Thyroid gland (tissue), 4 donors: ENCODE measurements around the gene DAB1. TPM values are rescaled to one million over a fixed set of nuclear protein-coding genes. Genes with fewer than 3 reads are reported as not detected.

Experiments used
- DNase-seq, 2 donors: peaks; one replicate each; pipeline ENCODE4 v3.0.0-alpha.2; 2019
- H3K27ac ChIP-seq, 3 donors: fragments of 200-600 bp; sonication (generic); 1 replicate in 2 of 3; 2 replicates in 1 of 3; pipeline ENCODE4 v1.5.1; 2016 to 2019; ENCODE audit warnings: mild to moderate bottlenecking in 1 of 3, moderate library complexity in 1 of 3
- H3K27me3 ChIP-seq: fragments of 200-600 bp; sonication (generic); one replicate; pipeline ENCODE4 v1.5.1; 2019
- H3K36me3 ChIP-seq, 2 donors: fragments of 200-600 bp; sonication (generic); one replicate each; pipeline ENCODE4 v1.5.1; 2016 to 2019
- H3K4me1 ChIP-seq, 2 donors: fragments of 200-600 bp; sonication (generic); one replicate each; pipeline ENCODE4 v1.5.1; 2017 to 2019
- H3K4me3 ChIP-seq, 3 donors: fragments of 200-600 bp; sonication (generic); replicated peaks in 1 of 3; 1 replicate in 2 of 3; 2 replicates in 1 of 3; pipeline ENCODE4 v1.5.1; 2016; ENCODE audit warnings: mild to moderate bottlenecking in 1 of 3
- H3K9me3 ChIP-seq: fragments of 200-600 bp; sonication (generic); one replicate; pipeline ENCODE4 v1.5.1; 2017
- POLR2A ChIP-seq, 2 donors: fragments of 450-650 bp; IDR thresholded peaks; one replicate each; pipeline ENCODE4 v1.6.1; 2017; ENCODE audit warnings: antibody characterized with exemption in 2 of 2, mild to moderate bottlenecking in 2 of 2, moderate library complexity in 1 of 2
- WGBS, 2 donors: methylation state at CpG; one replicate each; pipeline ENCODE4 v1.1.5; 2017; 5-methylcytosine and 5-hydroxymethylcytosine counted together
- intact Hi-C: fragments of 100-400 bp; cut with DNase I; formaldehyde crosslinking; loops from one replicate; pipeline ENCODE4 v1.15.1; 2023
- total RNA-seq, 4 donors: library from RNA; depleted of rRNA; stranded (reverse); fragments of >200 nt; gene quantifications; one replicate each; pipeline ENCODE4 v1.2.3, GENCODE V29; 2016
- TF ChIP-seq, protein P1 (sequence below), 6 experiments: fragments of 200-600 bp in 3 of 6; fragments of 450-650 bp in 3 of 6; sonication (generic) in 3 of 6; IDR thresholded peaks; one replicate each; pipeline ENCODE4 v1.5.1; 2016 to 2019; ENCODE audit warnings: antibody characterized with exemption in 6 of 6, mild to moderate bottlenecking in 2 of 6, inconsistent platforms in 1 of 6, moderate library complexity in 1 of 6

Gene DAB1
- total RNA-seq, 4 donors from 2014 or later, result under 0.01 to 0.83 (median 0.21) TPM

- H3K9me3 ChIP-seq, result no peaks in the 10 kb centered on the region
- no peaks in the 10 kb centered on the region for H3K36me3 ChIP-seq
- TF ChIP-seq, protein P1, sequence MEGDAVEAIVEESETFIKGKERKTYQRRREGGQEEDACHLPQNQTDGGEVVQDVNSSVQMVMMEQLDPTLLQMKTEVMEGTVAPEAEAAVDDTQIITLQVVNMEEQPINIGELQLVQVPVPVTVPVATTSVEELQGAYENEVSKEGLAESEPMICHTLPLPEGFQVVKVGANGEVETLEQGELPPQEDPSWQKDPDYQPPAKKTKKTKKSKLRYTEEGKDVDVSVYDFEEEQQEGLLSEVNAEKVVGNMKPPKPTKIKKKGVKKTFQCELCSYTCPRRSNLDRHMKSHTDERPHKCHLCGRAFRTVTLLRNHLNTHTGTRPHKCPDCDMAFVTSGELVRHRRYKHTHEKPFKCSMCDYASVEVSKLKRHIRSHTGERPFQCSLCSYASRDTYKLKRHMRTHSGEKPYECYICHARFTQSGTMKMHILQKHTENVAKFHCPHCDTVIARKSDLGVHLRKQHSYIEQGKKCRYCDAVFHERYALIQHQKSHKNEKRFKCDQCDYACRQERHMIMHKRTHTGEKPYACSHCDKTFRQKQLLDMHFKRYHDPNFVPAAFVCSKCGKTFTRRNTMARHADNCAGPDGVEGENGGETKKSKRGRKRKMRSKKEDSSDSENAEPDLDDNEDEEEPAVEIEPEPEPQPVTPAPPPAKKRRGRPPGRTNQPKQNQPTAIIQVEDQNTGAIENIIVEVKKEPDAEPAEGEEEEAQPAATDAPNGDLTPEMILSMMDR (IDR thresholded peaks at IDR 0.05), result no peak
- H3K27ac ChIP-seq, result peak overlapping the region in 1 of 3 donors; percentile 8
- no peak overlapping the region for H3K4me3 ChIP-seq
- peaks cover 3 to 14% of the 10 kb centered on the region in 2 donors for H3K4me1 ChIP-seq
- 20 to 28% methylated on average over 2 of the region's 2 CpGs for WGBS, 2 donors
- intact Hi-C loops, result no loop called here
- DNase-seq, result peak; percentile 43 to 50
- H3K27me3 ChIP-seq, result no peaks in the 10 kb centered on the region
Observed at GRCh38 chr1:57272150-57272549, 151.7 kb downstream of the DAB1 start.

DNA sequence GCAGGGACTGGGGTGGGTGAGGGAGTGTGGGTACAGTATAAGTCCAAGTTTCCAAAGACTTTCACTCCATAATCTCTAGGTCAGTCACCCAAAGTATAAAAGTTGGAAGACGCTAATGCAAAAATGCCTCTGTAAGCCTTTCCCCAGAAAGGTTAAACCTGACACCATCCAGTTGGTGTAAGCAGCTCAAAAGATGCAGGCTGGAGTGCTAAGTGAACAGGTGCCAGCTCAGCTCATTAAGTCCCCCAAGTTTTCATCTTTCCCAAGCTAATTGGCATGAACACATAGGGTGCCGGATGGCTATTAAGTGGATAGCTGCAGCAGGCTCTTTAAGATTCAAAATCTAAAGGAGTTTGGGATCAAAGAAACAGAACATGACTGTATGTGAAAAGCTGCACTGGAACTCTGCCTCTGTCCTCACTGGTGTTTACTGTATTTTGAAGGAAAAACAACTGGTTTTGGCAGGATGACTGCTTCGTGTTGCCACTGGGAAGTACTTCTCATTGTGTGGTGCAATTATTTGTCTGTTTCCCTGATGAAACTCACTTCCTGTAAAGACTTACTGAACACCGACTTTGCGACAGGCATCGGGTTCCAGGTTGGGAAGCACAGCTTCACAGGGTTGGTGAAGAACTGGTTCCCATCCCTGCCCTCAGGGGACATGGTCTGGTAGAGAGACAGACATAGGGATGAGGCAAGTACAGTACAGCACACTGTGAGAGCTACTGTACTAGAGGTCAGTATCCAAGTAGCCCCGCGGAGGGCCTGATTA lies 152.7 kb downstream of the DAB1 start:
- TF ChIP-seq, protein P1 (IDR thresholded peaks at IDR 0.05), result no peak

DNA sequence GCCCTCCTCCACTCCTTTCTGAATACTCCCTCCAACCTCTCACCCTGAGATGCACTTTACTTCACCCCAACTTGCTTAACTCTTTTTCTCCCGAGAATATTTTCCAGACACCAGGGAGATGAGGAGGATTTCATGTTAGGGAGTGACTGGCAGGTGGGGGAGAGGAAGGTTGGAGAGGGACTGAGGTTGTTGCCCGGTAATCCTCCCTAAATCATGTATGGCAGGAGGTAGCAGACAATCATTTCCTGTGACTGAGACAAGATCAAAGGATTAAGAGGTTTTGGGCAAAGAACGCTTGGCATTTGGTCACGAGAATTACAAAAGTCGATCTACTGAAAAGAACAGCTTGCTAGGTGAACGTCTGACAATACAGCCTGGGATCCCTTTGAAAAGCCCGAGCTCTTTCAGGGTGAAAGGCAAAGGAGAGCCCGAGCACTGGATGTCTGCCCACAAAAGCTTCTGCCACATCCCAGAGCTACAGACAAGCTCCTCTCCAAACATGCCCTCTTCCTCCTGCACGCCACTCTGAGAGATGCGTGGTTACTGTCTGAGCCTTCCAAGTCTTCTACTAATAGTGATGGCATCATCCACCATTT lies 154.1 kb downstream of the DAB1 start:
- no peak for TF ChIP-seq POLR2A (IDR thresholded peaks at IDR 0.05)
- TF ChIP-seq, protein P1 (IDR thresholded peaks at IDR 0.05), result no peak
- Histone ChIP-seq H3K4me3 (no peak overlapping the region), H3K9me3 (no peaks in the 10 kb centered on the region), H3K27ac (no peak overlapping the region), H3K27me3 (no peaks in the 10 kb centered on the region), H3K36me3 (no peaks in the 10 kb centered on the region), H3K4me1 (peaks cover 3 to 14% of the 10 kb centered on the region in 2 donors)
- intact Hi-C loops, result no loop called here
- no peak for DNase-seq
- 77 to 78% methylated on average over 9 to 10 of the region's 10 CpGs for WGBS, 2 donors

More for the DNA sequence above, 152.7 kb downstream of the DAB1 start:
- 85 to 91% methylated on average over 8 of the region's 8 CpGs for WGBS, 2 donors
- intact Hi-C loops, result no loop called here
- Histone ChIP-seq H3K27ac (no peak overlapping the region), H3K27me3 (no peaks in the 10 kb centered on the region), H3K36me3 (no peaks in the 10 kb centered on the region), H3K9me3 (no peaks in the 10 kb centered on the region), H3K4me3 (no peak overlapping the region), H3K4me1 (peaks cover 3 to 14% of the 10 kb centered on the region in 2 donors)
- DNase-seq, result no peak

DNA sequence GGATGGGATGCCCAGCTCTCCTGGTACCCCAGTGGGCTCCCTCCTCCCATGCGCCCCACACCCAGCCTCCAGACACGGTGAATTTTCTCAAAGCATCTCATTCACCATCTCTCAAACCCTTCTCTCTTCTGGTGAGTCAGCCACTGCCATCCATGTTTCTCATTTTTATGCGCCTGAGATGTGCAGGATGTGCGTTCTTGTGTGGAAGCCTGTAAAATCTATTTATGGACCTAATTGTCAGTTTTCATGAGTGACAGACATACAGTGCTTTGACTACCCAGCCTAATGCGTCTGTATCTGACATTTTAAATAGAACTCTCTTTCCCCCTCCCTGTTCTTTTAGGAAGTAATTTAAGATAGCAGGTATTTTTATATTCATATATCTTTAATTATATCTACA lies 158.8 kb downstream of the DAB1 start:
- H3K4me1 ChIP-seq, result no peaks in the 10 kb centered on the region
- TF ChIP-seq, protein P1 (IDR thresholded peaks at IDR 0.05), result no peak
- no peak for TF ChIP-seq POLR2A (IDR thresholded peaks at IDR 0.05)
- 83 to 84% methylated on average over 5 of the region's 5 CpGs for WGBS, 2 donors
- H3K36me3 ChIP-seq, result no peaks in the 10 kb centered on the region
- intact Hi-C loops, result no loop called here
- H3K4me3 ChIP-seq, result no peak overlapping the region
- no peak for DNase-seq
- no peaks in the 10 kb centered on the region for H3K9me3 ChIP-seq
- no peaks in the 10 kb centered on the region for H3K27me3 ChIP-seq
- no peak overlapping the region for H3K27ac ChIP-seq

- TF ChIP-seq, protein P1 (IDR thresholded peaks at IDR 0.05), result no peak
- no peak for TF ChIP-seq POLR2A (IDR thresholded peaks at IDR 0.05)
- Histone ChIP-seq H3K36me3 (no peaks in the 10 kb centered on the region), H3K9me3 (no peaks in the 10 kb centered on the region), H3K27ac (no peak overlapping the region), H3K27me3 (no peaks in the 10 kb centered on the region), H3K4me3 (no peak overlapping the region), H3K4me1 (no peaks in the 10 kb centered on the region)
- WGBS, 2 donors, result 89 to 97% methylated on average over 2 to 3 of the region's 3 CpGs
- DNase-seq, result no peak
- intact Hi-C loops, result no loop called here
Observed at GRCh38 chr1:57262472-57262871, 161.4 kb downstream of the DAB1 start.
